K562 (cell line): ENCODE measurements around the gene PLCB3. TPM values are rescaled to one million over a fixed set of nuclear protein-coding genes. Genes with fewer than 3 reads are reported as not detected.

Experiments
- ATAC-seq: fragments of 200-7000 bp; cut with Tn5 transposase; 3 replicates; pipeline ENCODE4 v1.9.1; 2020; ENCODE audit warnings: moderate library complexity
- BruUV-seq: library from RNA; stranded (reverse); fragments of 400-500 nt; replicated peaks from 2 replicates; lab custom pipeline; 2021; lab: Mats Ljungman, UMichigan
- CTCF ChIA-PET: fragments of 300-600 bp; formaldehyde crosslinking; extraction: SDS; loops from one replicate; lab custom pipeline; 2021; ENCODE audit warnings: low intra/inter-chr PET ratio; lab: Yijun Ruan, JAX
- POLR2A ChIA-PET: fragments of 300-600, 350-650 bp; sonication (Branson Sonifier 250); formaldehyde crosslinking; extraction: SDS; loops from one replicate; lab custom pipeline; 2021; ENCODE audit warnings: antibody characterized with exemption, inconsistent platforms; lab: Yijun Ruan, JAX
- DNase-seq, 4 experiments: peaks; one replicate each; pipeline versions ENCODE4 v3.0.0 to v3.0.0-alpha.2; 2011 to 2018; ENCODE audit warnings: low spot score in 3 of 4, mixed read lengths in 3 of 4; ENCODE audit errors: extremely low read depth in 1 of 4
- FAIRE-seq: peaks from 2 replicates; lab custom pipeline; 2011; peaks lifted over from hg19 to GRCh38; lab: Jason Lieb, UNC
- H2AFZ ChIP-seq: 2 replicates; pipeline ENCODE4 v1.6.0; 2011; ENCODE audit warnings: low read depth, low read length, control low read depth, inconsistent platforms
- H3K27ac ChIP-seq: fragments of 200-600 bp; 3 replicates; pipeline ENCODE4 v1.8.0; 2011; ENCODE audit warnings: low read depth, mild to moderate bottlenecking, control low read depth, inconsistent platforms, low read length, moderate library complexity, mixed read lengths; ENCODE audit errors: extremely low read depth
- H3K27me3 ChIP-seq, 2 experiments: fragments of 300-600 bp in 1 of 2; 2 replicates in 1 of 2; 3 replicates in 1 of 2; pipeline versions ENCODE4 v1.6.0 to v1.8.0; 2011; ENCODE audit warnings: inconsistent platforms in 2 of 2, low read length in 2 of 2, mild to moderate bottlenecking in 1 of 2, mixed read lengths in 1 of 2, moderate library complexity in 1 of 2; ENCODE audit not compliant: control insufficient read depth in 2 of 2, insufficient read depth in 2 of 2
- H3K36me3 ChIP-seq: fragments of 300-600 bp; 3 replicates; pipeline ENCODE4 v1.8.0; 2011; ENCODE audit warnings: mild to moderate bottlenecking, low read length, inconsistent platforms; ENCODE audit not compliant: control insufficient read depth, insufficient read depth
- H3K4me1 ChIP-seq, 2 experiments: fragments of 200-600 bp in 1 of 2; replicated peaks in 1 of 2; 2 replicates in 1 of 2; 3 replicates in 1 of 2; pipeline versions ENCODE4 v1.5.1 to v1.8.0; 2011; ENCODE audit warnings: inconsistent platforms in 2 of 2, low read length in 2 of 2, mild to moderate bottlenecking in 1 of 2, mixed read lengths in 1 of 2, moderate library complexity in 1 of 2; ENCODE audit not compliant: control insufficient read depth in 2 of 2, insufficient read depth in 2 of 2
- H3K4me2 ChIP-seq: 2 replicates; pipeline ENCODE4 v1.6.1; 2011; ENCODE audit warnings: low read length, control low read depth, inconsistent platforms, mixed read lengths; ENCODE audit not compliant: insufficient read depth
- H3K4me3 ChIP-seq: fragments of 200-600 bp; sonication (generic), shearing (Covaris generic); 2 replicates; pipeline ENCODE4 v1.5.1; 2016; ENCODE audit warnings: control low read depth, inconsistent platforms
- H3K79me2 ChIP-seq: fragments of 200-600 bp; 3 replicates; pipeline ENCODE4 v1.8.0; 2011; ENCODE audit warnings: low read length, inconsistent platforms; ENCODE audit not compliant: control insufficient read depth, insufficient read depth
- H3K9ac ChIP-seq, 2 experiments: 2 replicates each; pipeline versions ENCODE4 v1.6.0 to v1.6.1; 2011; ENCODE audit warnings: low read depth in 2 of 2, low read length in 2 of 2, control low read depth in 1 of 2, inconsistent platforms in 1 of 2, mild to moderate bottlenecking in 1 of 2, mixed read lengths in 1 of 2; ENCODE audit not compliant: insufficient read depth in 1 of 2
- H3K9me1 ChIP-seq: one replicate; pipeline ENCODE4 v1.6.0; 2011; ENCODE audit warnings: inconsistent platforms, mild to moderate bottlenecking, low read length, moderate library complexity; ENCODE audit not compliant: control insufficient read depth, insufficient read depth
- H3K9me3 ChIP-seq: replicated peaks from 2 replicates; pipeline ENCODE4 v1.5.1; 2011; ENCODE audit warnings: low read depth, low read length, inconsistent platforms; ENCODE audit not compliant: control insufficient read depth, insufficient read depth
- H4K20me1 ChIP-seq: replicated peaks from 2 replicates; pipeline ENCODE4 v1.6.1; 2011; ENCODE audit warnings: low read length, inconsistent platforms, mixed read lengths; ENCODE audit not compliant: control insufficient read depth, insufficient read depth
- ATF3 ChIP-seq, 2 experiments: fragments of 450-650 bp in 1 of 2; sonication (generic) in 1 of 2; formaldehyde crosslinking in 1 of 2; IDR thresholded peaks in 1 of 2; conservative IDR thresholded peaks in 1 of 2; 2 replicates each; pipeline versions ENCODE4 v1.6.1 to v1.8.1; 2016 to 2023; ENCODE audit warnings: mild to moderate bottlenecking in 2 of 2, moderate library complexity in 2 of 2, inconsistent platforms in 1 of 2, missing genetic modification reagents in 1 of 2
- BRD9 ChIP-seq: fragments of 450-650 bp; IDR thresholded peaks from 2 replicates; pipeline ENCODE4 v1.6.1; 2018; ENCODE audit warnings: low read depth; ENCODE audit not compliant: partially characterized antibody
- EHMT2 ChIP-seq: fragments of 450-650 bp; IDR thresholded peaks from 2 replicates; pipeline ENCODE4 v1.6.1; 2018; ENCODE audit warnings: antibody characterized with exemption
- HEY1 ChIP-seq: fragments of 250-450 bp; sonication (Bioruptor Pico); IDR thresholded peaks from 2 replicates; pipeline ENCODE4 v1.5.0; 2020; ENCODE audit warnings: mild to moderate bottlenecking, moderate library complexity, borderline replicate concordance
- IRF2 ChIP-seq: sonication (generic); formaldehyde crosslinking; IDR thresholded peaks from 2 replicates; pipeline ENCODE4 v1.8.1; 2022; ENCODE audit warnings: mild to moderate bottlenecking, missing genetic modification reagents
- MAX ChIP-seq: sonication (generic); formaldehyde crosslinking; IDR thresholded peaks from 2 replicates; pipeline ENCODE4 v1.9.0; 2022; ENCODE audit warnings: mild to moderate bottlenecking, missing genetic modification reagents
- MECOM ChIP-seq: fragments of 250-450 bp; sonication (Bioruptor Pico); IDR thresholded peaks from 2 replicates; pipeline ENCODE4 v1.8.0; 2022; ENCODE audit warnings: inconsistent platforms
- NCOA6 ChIP-seq: fragments of 450-650 bp; IDR thresholded peaks from 2 replicates; pipeline ENCODE4 v1.6.1; 2017; ENCODE audit warnings: mild to moderate bottlenecking
- PHB2 ChIP-seq: fragments of 450-650 bp; IDR thresholded peaks from 2 replicates; pipeline ENCODE4 v1.6.1; 2017; ENCODE audit warnings: low read depth
- PHF21A ChIP-seq: fragments of 450-650 bp; IDR thresholded peaks from 2 replicates; pipeline ENCODE4 v1.6.1; 2017; ENCODE audit warnings: low read depth, borderline replicate concordance
- PRMT5 ChIP-seq: sonication (generic); formaldehyde crosslinking; IDR thresholded peaks from 2 replicates; pipeline ENCODE4 v1.5.0; 2020; ENCODE audit warnings: missing genetic modification reagents
- TAF15 ChIP-seq: fragments of 200-400 bp; formaldehyde crosslinking; IDR thresholded peaks from 2 replicates; pipeline ENCODE4 v1.6.1; 2017; ENCODE audit warnings: mild to moderate bottlenecking, low read depth, low read length, moderate library complexity
- TFAM ChIP-seq: fragments of 250-450 bp; sonication (Bioruptor Pico); conservative IDR thresholded peaks from 2 replicates; pipeline ENCODE4 v1.5.0; 2021; ENCODE audit warnings: mild to moderate bottlenecking, moderate library complexity
- TSC22D4 ChIP-seq: fragments of 450-650 bp; IDR thresholded peaks from 2 replicates; pipeline ENCODE4 v1.6.1; 2016; ENCODE audit warnings: missing genetic modification characterization, missing biosample characterization, control low read depth
- ZNF140 ChIP-seq: fragments of 250-450 bp; sonication (Bioruptor Pico); IDR thresholded peaks from 2 replicates; pipeline ENCODE4 v1.8.0; 2021; ENCODE audit warnings: moderate library complexity, mild to moderate bottlenecking, inconsistent platforms
- ZNF507 ChIP-seq: conservative IDR thresholded peaks from 2 replicates; pipeline ENCODE4 v1.6.1; 2017; ENCODE audit warnings: missing genetic modification characterization, missing compliant biosample characterization
- ZSCAN29 ChIP-seq: fragments of 450-650 bp; IDR thresholded peaks from 2 replicates; pipeline ENCODE4 v1.6.1; 2017
- ZSCAN32 ChIP-seq: fragments of 450-650 bp; formaldehyde crosslinking; IDR thresholded peaks from 2 replicates; pipeline ENCODE4 v1.4.0; 2020; ENCODE audit warnings: mild to moderate bottlenecking, moderate library complexity
- WGBS: fragments of 100-300 bp; shearing (Covaris generic); methylation state at CpG from one replicate; pipeline ENCODE4 v1.1.6; 2016; ENCODE audit warnings: low coverage, mixed read lengths; ENCODE audit not compliant: insufficient coverage; ENCODE audit errors: missing lambda C conversion rate; 5-methylcytosine and 5-hydroxymethylcytosine counted together
- in situ Hi-C: fragments of 300-500 bp; cut with MboI; formaldehyde crosslinking; loops from 4 replicates; pipeline ENCODE4 v1.15.0; 2018; ENCODE audit warnings: inconsistent platforms, mixed read lengths
- intact Hi-C: fragments of 100-400 bp; cut with micrococcal nuclease; formaldehyde crosslinking; loops from 2 replicates; pipeline ENCODE4 v1.14.2; 2022
- polyA plus RNA-seq, 8 experiments: library from polyadenylated mRNA; depleted of rRNA in 4 of 8; stranded (reverse) in 5 of 8; unstranded in 3 of 8; fragments of >200 nt; fragmentation: Nextera tagmentation in 2 of 8; fragmentation: Illumina TruSeq in 1 of 8; extraction: Ambion mirVana in 2 of 8; extraction: Trizol in 1 of 8; gene quantifications; 2 replicates each; pipeline versions ENCODE4 v1.2.1 to v1.2.3, GENCODE V29; 2011 to 2014; ENCODE audit warnings: inconsistent platforms in 1 of 8, missing spikeins in 1 of 8
- total RNA-seq, 7 experiments: library from RNA; depleted of rRNA in 6 of 7; stranded (reverse); fragments of >200 nt in 6 of 7; fragmentation: Illumina TruSeq in 2 of 7; extraction: Trizol in 2 of 7; gene quantifications; 2 replicates each; pipeline versions ENCODE4 v1.2.1 to v1.2.3, GENCODE V29; 2011 to 2021; ENCODE audit warnings: low replicate concordance in 1 of 7
- TF ChIP-seq, protein P1 (sequence below): sonication (generic); formaldehyde crosslinking; IDR thresholded peaks from 2 replicates; pipeline ENCODE4 v1.8.0; 2022; ENCODE audit warnings: missing genetic modification reagents, mild to moderate bottlenecking, borderline replicate concordance
- TF ChIP-seq, protein P2 (sequence below): sonication (generic); formaldehyde crosslinking; IDR thresholded peaks from 2 replicates; pipeline ENCODE4 v1.8.1; 2022; ENCODE audit warnings: missing genetic modification reagents

Gene PLCB3
- total and polyA plus RNA-seq, 9 of the 15 experiments (the other 6 are each of a cell fraction or from before 2014, with no cell fraction given): 0.31 to 44.8 (median 14.6) TPM

DNA sequence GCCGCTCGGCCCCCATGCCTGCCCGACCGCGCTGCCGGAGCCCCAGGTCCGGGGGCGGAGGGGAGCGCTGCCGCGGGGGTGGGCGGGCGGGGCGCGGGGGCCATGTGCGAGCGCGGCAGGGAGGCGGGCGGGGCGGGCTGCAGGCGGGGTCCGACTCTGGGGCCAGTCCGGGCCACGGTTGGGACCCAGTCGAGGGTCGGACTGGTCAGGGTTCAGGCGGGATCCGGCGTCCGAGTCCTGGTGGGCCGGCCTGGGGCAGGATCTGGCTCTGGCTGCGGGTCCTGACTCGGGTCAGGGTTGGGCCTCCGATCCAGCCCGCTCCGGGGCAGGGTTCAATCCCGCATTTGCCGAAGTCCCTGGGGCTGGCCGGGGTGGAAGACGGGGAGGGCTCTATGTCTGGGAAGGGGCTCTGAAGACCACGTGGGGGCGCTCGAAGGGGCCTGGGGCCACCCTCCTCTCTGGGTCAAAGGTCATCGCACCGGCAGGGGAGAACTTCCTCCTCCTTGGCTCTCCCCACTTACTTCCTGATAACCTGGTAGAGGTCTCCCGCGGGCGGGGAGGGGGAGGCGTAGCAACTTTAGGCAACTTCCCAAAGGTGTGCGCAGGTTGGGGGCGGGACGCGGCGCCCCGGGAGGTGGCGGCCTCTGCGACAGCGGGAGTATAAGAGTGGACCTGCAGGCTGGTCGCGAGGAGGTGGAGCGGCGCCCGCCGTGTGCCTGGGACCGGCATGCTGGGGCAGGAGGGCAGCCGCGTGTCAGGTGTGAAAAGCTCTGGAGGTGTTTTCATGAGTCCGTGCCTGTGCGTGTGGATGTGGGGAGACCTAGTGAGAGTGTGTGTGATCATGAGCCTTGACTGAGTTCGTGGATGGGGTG is 54.6 kb downstream of the PLCB3 start:
- intact Hi-C loops: loop anchor here (2.0 to 10.0 kb wide), 4 partner anchors 35 to 471 kb away; partner anchors contain the start of genes FKBP2, MARK2 and PPP1R14B
- peak overlapping the region; percentile 90 to 98 for H3K9ac ChIP-seq
- peaks cover 28% of the 10 kb centered on the region; the same call in 2 of the 3 replicates for H3K36me3 ChIP-seq
- ChIA-PET CTCF (interaction anchor here (0.7 kb wide), 1 partner anchor 35 kb away, joined by 3 read pairs; no protein-coding TSS in a partner anchor), POLR2A (interaction anchor here (1.3 to 5.8 kb wide), 3 partner anchors 26 to 102 kb away, joined by 4 to 68 read pairs (median 54); partner anchors contain the start of gene FERMT3)
- no peaks in the 10 kb centered on the region for H3K9me3 ChIP-seq
- peaks cover 29 to 39% of the 10 kb centered on the region in 2 experiments for H3K4me1 ChIP-seq
- H3K4me2 ChIP-seq: peak overlapping the region; percentile 100
- peak overlapping the region; percentile 93 for H3K4me3 ChIP-seq
- 1% methylated on average over 37 of the region's 71 CpGs for WGBS
- FAIRE-seq (peak; percentile 78), DNase-seq (peak; percentile 73 to 94 (median 80)), ATAC-seq (peak; percentile 57)
- peaks cover 46% of the 10 kb centered on the region for H3K79me2 ChIP-seq
- peak overlapping the region; percentile 88 for H2AFZ ChIP-seq
- H3K9me1 ChIP-seq: peaks cover 5% of the 10 kb centered on the region
- no peaks in the 10 kb centered on the region for H3K27me3 ChIP-seq
- peak overlapping the region; percentile 96 for H3K27ac ChIP-seq
- TSS peak; percentile 75 for BruUV-seq
- H4K20me1 ChIP-seq: no peaks in the 10 kb centered on the region; the same call in 1 of the 2 replicates
- in situ Hi-C loops: no loop called here
- TF ChIP-seq EHMT2 (no peak), HEY1 (CRISPR knock-in tag) (no peak), NCOA6 (no peak), TAF15 (no peak), MECOM (CRISPR knock-in tag) (no peak), TFAM (no peak), ZNF140 (CRISPR knock-in tag) (no peak), PHF21A (no peak), BRD9 (no peak), PRMT5 (CRISPR knock-in tag) (no peak), PHB2 (no peak), ATF3 (IDR thresholded peaks at IDR 0.05) (no peak), ATF3 (CRISPR knock-in tag; conservative IDR thresholded peaks at IDR 0.05) (no peak), IRF2 (CRISPR knock-in tag) (no peak), MAX (peak; percentile 86), TSC22D4 (tag) (no peak), ZSCAN29 (no peak), ZNF507 (tag) (no peak), ZSCAN32 (CRISPR knock-in tag) (no peak)
- TF ChIP-seq, protein P1, sequence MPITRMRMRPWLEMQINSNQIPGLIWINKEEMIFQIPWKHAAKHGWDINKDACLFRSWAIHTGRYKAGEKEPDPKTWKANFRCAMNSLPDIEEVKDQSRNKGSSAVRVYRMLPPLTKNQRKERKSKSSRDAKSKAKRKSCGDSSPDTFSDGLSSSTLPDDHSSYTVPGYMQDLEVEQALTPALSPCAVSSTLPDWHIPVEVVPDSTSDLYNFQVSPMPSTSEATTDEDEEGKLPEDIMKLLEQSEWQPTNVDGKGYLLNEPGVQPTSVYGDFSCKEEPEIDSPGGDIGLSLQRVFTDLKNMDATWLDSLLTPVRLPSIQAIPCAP (CRISPR knock-in tag): no peak
- TF ChIP-seq, protein P2, sequence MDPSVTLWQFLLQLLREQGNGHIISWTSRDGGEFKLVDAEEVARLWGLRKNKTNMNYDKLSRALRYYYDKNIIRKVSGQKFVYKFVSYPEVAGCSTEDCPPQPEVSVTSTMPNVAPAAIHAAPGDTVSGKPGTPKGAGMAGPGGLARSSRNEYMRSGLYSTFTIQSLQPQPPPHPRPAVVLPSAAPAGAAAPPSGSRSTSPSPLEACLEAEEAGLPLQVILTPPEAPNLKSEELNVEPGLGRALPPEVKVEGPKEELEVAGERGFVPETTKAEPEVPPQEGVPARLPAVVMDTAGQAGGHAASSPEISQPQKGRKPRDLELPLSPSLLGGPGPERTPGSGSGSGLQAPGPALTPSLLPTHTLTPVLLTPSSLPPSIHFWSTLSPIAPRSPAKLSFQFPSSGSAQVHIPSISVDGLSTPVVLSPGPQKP: no peak
